Activated CD8-positive, alpha-beta memory T cell treated with anti-CD3 and anti-CD28 coated beads for 24 hours (primary cell): ENCODE data around the gene COL6A2.
"Not testable (repeated sequence)": the region's sequence is repeated elsewhere in the genome, so short reads cannot be mapped to it uniquely, and the experiment has no call there.

ENCODE experiments used
- DNase-seq: peaks from one replicate; pipeline ENCODE4 v3.0.0-alpha.2; 2020

Gene COL6A2

DNA sequence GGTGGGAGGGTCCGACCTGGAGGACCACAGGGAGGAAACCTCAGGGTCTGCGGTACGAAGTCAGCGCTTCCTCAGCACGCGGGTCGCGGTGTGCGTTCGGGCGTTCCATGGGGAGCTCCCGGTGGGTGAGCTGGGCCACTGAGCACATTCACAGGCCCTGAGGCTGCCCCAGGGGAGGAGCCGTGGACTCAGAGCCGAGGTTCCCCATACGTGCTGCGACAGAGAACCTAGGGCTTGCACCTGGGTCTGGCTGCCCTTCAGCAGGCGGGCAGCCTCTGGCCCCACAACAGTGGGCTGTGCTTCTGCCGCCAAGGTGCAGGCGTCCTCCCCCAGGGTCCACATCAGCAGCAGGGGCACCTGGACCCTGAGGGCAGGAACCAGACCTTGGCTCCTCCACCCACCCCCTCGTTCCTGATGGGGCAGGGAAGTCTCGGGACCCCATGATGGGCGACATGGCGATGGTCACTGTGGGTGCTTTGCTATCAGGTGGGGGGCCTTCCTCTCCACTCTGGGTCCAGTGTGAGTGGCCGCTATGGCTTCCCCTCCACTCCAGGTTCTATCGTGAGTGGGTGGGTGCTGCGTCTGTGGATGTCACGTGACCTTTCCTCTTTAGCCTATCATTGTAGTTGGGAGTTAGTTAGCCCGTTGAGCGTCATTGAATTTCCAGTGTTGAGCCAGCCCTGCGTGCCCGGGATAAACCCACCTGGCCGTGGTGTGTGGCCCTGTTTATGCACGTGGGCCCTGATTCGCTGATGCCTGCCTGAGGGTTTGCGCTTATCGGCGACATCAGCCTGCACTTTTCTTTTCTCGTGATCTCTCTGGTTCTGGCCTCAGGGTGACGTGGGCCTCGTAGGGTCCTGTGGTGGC, 29.6 kb downstream of the COL6A2 start:
- no peak for DNase-seq

DNA sequence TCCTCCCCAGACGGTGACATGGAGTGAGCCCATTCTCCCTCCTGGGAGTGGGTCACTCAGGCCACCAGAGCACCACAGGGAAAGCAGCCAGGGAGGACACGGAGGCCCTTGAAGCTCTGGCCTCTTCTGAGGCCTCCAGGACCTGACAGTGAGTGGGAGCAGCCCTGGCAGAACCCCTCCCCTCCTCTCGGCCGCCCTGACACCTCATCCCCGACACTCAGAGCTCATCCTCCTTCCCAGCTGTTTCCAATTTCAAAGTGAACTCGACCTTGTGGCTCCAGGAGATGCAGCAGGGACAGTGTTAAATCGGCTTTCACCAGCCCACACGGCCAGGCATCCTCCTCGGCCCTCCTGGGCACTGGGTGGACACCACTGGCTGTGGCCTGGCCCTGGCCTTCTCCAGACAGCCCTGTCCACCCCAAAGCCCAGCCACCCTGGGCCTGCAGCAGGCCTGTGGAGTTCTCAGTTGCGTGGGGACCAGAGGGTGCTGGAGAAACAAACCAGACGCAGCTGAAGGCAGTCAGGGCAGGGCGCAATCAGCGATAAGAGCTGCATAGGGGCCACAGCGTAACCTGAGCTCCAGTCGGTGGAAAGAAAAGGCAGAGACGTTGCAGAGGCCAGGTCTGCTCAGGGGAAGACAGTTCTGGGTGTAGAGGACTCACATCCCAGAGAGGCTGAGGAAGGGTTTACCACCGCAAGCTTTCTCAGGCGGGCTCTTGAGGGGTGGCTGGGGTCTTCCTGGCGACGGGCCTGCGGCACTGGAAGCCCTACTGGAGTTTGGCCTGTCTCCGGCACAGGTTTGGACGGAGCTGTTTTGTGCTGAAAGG, 30.4 kb downstream of the COL6A2 start:
- DNase-seq: no peak

DNA sequence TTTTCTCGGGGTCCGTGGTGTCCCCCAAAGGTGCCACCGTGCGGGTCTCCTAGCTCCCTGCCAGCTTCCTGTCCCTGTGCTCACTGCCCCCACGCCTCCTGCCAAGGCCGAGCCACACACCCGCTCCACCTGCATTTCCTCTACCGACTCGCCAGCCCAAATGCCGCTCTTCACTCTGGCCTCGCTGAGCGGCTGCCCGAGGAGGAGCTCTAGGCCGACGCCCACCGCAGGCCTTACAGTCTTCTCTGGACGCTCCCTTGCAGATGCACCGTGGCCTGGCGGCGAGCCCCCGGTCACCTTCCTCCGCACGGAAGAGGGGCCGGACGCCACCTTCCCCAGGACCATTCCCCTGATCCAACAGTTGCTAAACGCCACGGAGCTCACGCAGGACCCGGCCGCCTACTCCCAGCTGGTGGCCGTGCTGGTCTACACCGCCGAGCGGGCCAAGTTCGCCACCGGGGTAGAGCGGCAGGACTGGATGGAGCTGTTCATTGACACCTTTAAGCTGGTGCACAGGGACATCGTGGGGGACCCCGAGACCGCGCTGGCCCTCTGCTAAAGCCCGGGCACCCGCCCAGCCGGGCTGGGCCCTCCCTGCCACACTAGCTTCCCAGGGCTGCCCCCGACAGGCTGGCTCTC, 31.1 kb downstream of the COL6A2 start:
- DNase-seq: no peak

DNA sequence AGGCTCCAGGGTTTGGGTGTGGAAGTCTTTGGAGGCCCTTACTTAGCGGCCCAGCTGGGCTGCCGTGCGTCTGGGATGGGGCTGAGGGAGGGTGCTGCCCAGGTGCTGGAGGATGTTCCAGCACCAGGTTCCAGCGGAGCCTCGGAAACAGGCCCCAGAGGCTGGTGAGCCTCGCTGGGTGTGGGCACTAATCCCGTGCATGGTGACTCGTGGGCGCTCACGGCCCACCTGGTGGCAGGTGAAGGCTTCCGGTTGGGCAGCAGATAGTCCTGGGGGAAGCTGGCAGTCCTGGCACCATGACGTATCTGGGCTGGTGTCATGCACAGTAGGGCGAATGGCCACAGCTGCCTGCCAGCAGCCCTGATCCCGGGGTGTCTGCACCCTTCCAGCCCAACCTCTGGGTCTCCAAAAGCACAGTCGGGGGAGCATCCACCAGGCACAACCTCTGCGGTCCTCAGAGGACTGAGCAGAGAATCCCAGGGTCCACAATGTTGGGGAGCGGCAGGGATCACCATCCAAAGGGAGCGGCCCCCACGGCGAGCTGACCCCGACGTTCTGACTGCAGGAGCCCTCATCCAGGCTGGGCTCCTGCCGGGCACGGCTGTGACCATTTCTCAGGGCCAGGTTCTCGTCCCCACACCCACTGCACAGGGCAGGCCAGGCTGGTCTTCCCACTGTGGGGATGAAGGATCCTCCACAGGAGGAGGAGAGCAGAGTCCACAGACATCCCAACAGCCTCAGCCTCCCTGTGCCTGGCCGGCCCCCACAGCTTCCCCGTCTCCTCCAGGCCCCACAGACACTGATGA, 32.1 kb downstream of the COL6A2 start:
- no peak for DNase-seq

DNA sequence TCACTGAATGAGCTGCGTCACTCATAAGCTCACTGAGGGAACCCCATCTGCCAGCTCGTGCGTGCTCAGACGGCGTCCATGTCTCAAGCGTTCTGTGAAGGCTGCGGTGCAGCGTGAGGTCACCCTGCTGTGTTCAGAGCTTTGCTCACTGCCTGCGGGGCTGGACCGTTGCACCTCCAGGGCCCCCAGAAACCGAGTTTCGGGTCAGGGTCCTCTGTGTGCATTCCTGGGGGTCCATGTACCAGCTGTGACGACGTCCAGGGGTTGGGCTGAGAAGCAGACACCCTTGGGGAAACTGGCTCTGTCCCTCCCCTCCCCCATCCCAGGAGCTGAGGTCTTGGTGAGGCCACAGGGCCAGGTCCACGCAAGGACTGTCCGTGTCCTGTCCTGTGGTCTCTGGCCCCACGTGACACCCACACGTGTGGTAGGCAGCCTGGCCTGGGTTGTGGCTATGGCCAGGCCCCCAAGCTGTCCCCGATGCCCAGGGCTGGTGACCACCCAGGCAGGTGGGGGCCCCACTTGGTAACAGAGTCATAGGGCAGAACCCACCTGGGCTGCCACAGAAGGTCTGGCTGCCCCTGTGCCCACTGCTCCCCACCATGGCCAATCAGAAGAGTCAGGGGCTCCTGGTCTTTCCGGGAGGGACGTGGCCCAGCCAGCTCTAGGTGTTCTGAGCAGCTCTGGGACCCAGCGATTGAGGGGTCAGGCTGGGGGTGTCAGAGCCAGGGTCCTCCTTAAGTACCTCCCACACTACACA, 33.1 kb downstream of the COL6A2 start:
- DNase-seq: no peak

DNA sequence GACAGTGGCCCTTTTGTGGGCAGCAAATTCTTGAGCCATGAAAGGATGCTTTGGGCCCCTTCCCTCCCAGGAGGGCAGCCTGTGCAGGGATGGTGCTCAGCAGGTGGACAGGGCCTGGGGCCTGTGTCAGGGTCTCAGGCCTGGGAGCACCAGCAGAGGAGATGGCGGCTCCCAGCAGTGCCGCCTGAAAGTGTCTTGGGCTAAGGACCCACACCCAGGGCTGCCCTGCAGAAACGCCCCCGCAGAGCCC, 33.6 kb downstream of the COL6A2 start:
- no peak for DNase-seq

DNA sequence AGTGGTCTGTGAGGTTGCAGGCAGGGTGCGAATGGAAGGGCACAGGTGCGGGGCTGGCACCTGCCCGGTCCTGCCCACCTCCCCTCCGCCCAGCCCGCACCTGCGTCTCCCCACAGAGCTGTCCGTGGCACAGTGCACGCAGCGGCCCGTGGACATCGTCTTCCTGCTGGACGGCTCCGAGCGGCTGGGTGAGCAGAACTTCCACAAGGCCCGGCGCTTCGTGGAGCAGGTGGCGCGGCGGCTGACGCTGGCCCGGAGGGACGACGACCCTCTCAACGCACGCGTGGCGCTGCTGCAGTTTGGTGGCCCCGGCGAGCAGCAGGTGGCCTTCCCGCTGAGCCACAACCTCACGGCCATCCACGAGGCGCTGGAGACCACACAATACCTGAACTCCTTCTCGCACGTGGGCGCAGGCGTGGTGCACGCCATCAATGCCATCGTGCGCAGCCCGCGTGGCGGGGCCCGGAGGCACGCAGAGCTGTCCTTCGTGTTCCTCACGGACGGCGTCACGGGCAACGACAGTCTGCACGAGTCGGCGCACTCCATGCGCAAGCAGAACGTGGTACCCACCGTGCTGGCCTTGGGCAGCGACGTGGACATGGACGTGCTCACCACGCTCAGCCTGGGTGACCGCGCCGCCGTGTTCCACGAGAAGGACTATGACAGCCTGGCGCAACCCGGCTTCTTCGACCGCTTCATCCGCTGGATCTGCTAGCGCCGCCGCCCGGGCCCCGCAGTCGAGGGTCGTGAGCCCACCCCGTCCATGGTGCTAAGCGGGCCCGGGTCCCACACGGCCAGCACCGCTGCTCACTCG, 34.1 kb downstream of the COL6A2 start:
- DNase-seq: no peak

DNA sequence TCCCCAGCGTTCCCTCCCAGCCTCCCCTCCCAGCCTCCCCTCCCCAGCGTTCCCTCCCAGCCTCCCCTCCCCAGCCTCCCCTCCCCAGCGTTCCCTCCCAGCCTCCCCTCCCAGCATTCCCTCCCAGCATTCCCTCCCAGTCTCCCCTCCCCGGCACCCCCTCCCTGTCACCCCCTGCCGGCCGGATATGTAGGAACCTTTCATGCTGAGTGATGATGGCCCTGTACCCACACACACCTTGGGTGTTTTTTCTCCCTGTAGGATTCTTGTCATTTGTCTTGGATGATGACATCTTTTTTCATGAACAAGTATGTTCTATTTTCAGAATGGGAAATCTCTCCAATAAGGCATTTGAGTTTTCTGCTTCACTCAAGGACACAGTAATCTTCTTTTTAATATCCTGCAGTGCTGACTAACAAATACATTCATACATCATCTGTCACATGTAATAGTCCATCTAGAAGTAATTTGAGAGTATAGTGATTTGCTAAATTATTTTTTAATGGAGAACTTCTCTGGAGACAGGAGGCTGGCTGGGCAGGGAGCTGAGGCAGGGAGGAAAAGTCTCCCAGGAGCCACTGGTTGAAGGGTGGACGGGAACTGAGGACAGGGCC, 38.0 kb downstream of the COL6A2 start:
- no peak for DNase-seq

DNA sequence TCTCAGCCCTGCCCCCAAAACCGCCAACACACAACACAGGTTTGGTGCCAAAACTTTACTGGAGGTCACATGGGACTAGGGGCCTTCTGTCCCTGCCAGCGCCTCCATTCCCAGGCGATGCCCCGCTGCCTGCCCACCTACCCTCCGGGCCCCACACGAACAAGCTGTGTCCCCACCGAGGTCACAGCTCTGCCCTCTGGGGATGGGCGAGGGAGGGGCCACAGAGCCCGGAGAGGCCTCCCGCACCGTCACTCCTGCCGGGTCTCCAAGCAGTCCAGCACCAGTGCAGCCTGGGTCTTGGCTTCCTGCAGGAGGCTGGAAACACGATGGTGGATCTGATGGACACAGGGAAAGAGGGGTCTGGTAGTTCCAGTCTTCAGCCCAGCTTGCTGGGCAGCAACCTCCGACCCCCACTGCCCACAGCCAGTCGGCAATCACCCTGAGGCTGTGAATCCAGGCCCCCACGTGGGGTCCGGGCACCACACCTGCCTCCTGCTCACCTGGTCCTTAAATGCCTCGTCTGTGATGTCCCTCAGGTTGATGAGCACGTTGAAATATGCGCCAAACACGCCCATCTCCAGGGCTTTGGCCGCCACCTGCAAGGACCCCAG, 38.9 kb downstream of the COL6A2 start:
- no peak for DNase-seq

DNA sequence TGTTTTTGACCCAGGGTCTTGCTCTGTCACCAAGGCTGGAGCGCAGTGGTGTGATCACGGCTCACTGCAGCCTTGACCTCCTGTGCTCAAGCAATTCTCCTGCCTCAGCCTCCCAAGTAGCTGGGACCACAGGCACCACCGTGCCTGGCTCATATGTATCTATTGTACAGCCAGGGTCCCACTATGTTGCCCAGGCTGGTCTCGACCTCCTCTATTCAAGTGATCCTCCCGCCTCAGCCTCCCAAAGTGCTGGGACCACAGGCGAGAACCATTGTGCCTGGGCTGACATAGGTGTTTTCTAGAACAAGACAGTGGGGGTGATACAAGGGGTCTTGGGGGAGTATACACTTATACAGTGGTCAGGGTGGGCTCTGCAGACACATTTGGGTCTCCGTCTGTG, 40.0 kb downstream of the COL6A2 start:
- DNase-seq: no peak

DNA sequence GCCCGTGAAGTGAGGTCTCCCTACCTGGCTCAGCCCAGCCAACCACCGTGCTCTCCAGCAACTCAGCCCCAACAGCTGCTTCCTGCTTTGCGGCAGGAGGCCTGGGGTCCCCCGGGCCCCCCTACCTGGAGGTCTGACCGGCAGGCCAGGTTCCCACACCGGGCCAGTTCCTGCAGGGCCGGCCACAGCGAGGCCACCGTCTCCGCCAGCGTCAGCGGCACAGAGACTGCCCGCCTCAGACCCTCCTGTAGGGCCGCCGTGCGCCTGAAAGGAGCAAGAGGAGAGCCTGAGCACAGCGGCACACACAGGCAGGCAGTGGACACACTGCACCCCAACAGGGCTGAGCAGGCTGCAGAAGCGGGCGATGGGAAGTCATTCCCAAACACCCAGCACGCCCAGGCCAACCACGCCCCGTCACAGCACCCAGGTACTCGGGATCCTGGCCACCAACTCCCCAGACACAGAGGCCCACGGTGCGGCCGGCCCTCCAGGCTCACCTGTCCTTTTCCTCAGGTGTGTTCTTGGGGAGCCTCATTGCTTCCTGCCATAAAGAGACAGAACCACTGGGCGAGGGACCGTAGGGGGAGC, 40.6 kb downstream of the COL6A2 start:
- DNase-seq: no peak

DNA sequence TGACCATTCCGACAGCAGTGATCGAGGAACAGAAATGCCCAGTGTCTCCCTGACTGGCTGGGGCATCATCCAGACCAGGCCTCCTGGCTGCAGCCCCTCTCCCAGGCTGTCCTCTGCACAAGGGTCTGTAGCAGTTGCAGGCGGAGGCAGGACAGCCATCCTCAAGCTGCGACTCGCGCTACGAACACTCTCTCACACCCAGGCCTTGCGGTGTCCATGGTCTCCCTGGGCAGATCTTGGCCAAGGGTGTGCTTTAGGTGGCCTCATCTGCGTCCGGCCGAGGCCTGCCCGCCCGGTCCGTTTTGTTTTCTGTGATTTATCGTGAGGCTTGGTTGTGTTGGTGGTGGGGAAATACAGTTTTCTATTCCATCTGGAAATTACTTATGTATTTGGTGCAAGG, 41.8 kb downstream of the COL6A2 start:
- DNase-seq: no peak

DNA sequence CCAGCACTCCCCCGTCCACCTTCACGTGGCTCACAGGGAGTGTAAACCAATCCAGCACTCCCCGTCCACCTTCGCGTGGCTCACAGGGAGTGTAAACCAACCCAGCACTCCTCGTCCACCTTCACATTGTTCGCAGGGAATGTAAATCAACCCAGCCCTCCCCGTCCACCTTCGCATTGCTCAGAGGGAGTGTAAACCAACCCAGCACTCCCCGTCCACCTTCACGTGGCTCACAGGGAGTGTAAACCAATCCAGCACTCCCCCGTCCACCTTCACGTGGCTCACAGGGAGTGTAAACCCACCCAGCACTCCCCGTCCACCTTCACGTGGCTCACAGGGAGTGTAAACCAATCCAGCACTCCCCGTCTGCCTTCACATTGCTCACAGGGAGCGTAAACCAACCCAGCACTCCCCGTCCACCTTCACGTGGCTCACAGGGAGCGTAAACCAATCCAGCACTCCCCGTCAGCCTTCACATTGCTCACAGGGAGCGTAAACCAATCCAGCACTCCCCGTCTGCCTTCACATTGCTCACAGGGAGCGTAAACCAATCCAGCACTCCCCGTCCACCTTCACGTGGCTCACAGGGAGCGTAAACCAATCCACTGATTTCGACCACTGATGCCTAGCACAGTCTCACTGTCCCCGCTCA, 42.6 kb downstream of the COL6A2 start:
- DNase-seq: not testable (repeated sequence)

DNA sequence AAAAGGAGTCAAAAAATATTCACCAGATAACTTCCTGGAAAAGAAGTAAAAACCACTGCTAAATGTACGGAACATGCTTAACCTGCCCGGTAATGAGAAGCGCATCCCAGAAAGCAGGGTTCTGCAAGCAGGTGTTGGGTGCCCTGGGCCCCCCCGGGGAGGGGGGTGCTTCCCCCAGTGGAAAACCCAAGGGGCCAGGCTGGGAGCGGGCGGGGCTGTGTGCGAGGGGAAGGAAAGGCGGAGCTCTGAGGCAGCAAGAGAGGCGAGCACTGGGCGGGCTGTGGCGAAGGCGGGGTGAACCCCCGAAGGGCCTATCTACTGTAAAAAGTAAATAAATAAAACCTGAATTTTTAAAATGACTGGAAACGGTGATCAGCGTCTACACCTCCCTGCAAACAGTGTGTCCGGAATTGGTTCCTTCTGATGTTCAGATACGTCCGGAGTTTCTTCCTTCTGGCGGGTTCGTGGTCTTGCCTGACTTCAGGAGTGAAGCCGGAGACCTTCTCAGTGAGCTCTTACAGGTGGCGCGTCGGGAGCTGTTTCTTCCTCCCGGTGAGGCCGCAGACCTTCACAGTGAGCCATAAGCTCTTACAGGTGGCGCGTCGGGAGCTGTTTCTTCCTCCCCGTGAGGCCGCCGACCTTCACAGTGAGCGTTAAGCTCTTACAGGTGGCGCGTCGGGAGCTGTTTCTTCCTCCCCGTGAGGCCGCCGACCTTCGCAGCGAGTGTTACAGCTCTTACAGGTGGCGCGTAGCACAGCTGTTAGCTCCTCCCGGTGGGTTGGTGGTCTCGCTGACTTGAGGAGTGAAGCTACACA, 44.1 kb downstream of the COL6A2 start:
- no peak for DNase-seq

DNA sequence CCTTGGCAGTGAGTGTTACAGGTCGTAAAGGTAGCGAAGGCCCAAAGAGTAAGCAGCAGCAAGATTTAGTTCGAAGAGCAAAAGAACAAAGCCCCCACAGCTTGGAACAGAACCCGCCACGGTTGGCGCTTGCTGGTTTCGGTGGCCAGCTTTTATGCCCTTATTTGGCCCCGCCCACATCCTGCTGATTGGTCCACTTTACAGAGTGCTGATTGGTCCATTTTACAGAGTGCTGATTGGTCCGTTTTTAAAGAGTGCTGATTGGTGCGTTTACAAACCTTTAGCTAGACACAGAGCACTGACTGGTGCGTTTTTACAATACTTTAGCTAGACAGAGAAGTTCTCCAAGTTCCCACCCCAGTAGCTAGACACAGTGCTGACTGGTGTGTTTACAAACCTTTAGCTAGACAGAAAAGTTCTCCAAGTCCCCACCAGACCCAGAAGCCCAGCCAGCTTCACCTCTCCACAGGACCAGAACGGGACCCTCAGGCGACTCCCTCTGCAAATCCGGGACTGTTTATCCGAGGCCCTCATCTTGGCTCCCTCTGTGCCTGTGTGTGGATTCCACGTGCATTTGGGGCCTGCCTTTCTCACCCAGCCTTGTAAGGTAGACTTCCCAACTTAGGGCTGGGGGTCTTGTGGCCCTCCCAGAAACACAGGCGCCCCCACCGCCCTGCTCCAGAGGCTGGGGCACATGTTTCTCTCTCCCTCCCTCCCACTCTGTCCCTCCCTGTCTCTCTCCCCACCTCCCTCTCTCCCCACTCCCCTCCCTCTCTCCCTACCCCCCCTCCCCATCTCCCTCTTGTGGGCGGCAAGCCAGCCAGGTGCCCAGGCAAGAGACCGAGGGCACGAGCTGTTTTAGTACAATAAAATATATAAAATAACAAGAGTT, 44.9 kb downstream of the COL6A2 start:
- DNase-seq: no peak

DNA sequence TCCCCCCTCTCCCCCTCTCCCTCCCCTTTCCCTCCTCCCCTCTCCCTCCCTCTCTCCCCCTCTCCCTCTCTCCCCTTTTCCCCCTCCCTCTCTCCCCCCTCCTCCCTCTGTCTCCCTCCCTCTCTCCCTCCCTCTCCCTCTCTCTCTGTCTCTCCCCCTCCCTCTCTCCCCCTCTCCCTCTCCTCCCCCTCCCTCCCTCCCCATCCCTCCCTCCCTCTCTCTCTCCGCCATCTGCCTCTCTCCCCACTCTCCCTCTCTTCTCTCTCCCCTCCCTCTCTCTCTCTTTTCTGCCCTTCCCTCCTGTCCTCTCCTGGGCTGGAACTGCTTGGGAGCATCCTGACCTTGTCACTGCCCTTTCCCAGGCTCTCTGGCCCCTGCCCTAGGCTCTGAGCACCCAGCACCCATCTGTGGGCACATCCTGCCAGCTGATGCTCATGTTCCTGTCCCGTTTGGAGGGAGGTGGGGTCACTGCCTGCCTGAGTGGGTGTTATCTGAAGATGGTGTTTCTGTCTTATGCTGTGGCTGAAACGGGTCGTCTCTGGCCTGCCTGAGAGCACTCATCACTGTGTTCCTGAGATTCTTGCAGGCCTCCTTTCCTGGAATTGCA, 46.7 kb downstream of the COL6A2 start:
- no peak for DNase-seq
